Muscle of back (tissue), 11 donors: ENCODE measurements around the gene PPIL1. TPM values are rescaled to one million over a fixed set of nuclear protein-coding genes. Genes with fewer than 3 reads are reported as not detected.
"Not testable (repeated sequence)": the region's sequence is repeated elsewhere in the genome, so short reads cannot be mapped to it uniquely, and the experiment has no call there.

ENCODE experiments used
- DNase-seq, 3 donors: peaks; one replicate each; pipeline versions ENCODE4 v3.0.0 to v3.0.0-alpha.2; 2013
- polyA plus RNA-seq, 10 donors: library from polyadenylated mRNA; unstranded; fragments of 120-200 nt; gene quantifications; one replicate each; pipeline ENCODE4 v1.2.1, GENCODE V29; 2013; ENCODE audit not compliant: insufficient read length in 10 of 10

The PPIL1 gene
- polyA plus RNA-seq, 10 donors, result 31.7 to 42.8 (median 35.3) TPM

GRCh38 chr6:36891153-36891552 is 16.6 kb upstream of the PPIL1 start:
- DNase-seq, result not testable (repeated sequence)

GRCh38 chr6:36890112-36890663 is 15.6 kb upstream of the PPIL1 start:
- no peak for DNase-seq

- no peak for DNase-seq
Observed at GRCh38 chr6:36888654-36889481, 14.3 kb upstream of the PPIL1 start.

- no peak for DNase-seq
Observed at GRCh38 chr6:36888115-36888643, 13.6 kb upstream of the PPIL1 start.

- DNase-seq, result no peak
Observed at GRCh38 chr6:36886950-36887618, 12.5 kb upstream of the PPIL1 start.

GRCh38 chr6:36885461-36886401 is 11.1 kb upstream of the PPIL1 start, which contains the start of gene C6orf89:
C6orf89 (plus strand) TSS chr6:36885952; CDS start chr6:36899445, 13,493 bp downstream.
- peak; percentile 98 for DNase-seq

GRCh38 chr6:36884610-36885009 is 10.0 kb upstream of the PPIL1 start:
- no peak for DNase-seq

- DNase-seq, result no peak
Observed at GRCh38 chr6:36875250-36875633, 639 bp upstream of the PPIL1 start.

- DNase-seq, result no peak
Observed at GRCh38 chr6:36873612-36874442, 776 bp downstream of the PPIL1 start.

- no peak for DNase-seq
Observed at GRCh38 chr6:36873115-36873514, 1.5 kb downstream of the PPIL1 start.

- DNase-seq, result no peak
Observed at GRCh38 chr6:36871686-36872085, 2.9 kb downstream of the PPIL1 start.

GRCh38 chr6:36867471-36868224 is 7.0 kb downstream of the PPIL1 start:
- no peak for DNase-seq

- no peak for DNase-seq
Observed at GRCh38 chr6:36865835-36866234, 8.8 kb downstream of the PPIL1 start.

- DNase-seq, result no peak
Observed at GRCh38 chr6:36863670-36864540, 10.7 kb downstream of the PPIL1 start.

- DNase-seq, result no peak
Observed at GRCh38 chr6:36862848-36863382, 11.7 kb downstream of the PPIL1 start.

- no peak for DNase-seq
Observed at GRCh38 chr6:36862164-36862847, 12.3 kb downstream of the PPIL1 start.

- no peak for DNase-seq
Observed at GRCh38 chr6:36860126-36860525, 14.5 kb downstream of the PPIL1 start.
